ENCODE measurements around the gene SLC35D3. TPM values are rescaled to one million over a fixed set of nuclear protein-coding genes. Genes with fewer than 3 reads are reported as not detected.

SLC35D3 gene, protein sequence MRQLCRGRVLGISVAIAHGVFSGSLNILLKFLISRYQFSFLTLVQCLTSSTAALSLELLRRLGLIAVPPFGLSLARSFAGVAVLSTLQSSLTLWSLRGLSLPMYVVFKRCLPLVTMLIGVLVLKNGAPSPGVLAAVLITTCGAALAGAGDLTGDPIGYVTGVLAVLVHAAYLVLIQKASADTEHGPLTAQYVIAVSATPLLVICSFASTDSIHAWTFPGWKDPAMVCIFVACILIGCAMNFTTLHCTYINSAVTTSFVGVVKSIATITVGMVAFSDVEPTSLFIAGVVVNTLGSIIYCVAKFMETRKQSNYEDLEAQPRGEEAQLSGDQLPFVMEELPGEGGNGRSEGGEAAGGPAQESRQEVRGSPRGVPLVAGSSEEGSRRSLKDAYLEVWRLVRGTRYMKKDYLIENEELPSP
- total RNA-seq = 0.14 TPM in 1 of 2 replicates, not detected in the other

DNA sequence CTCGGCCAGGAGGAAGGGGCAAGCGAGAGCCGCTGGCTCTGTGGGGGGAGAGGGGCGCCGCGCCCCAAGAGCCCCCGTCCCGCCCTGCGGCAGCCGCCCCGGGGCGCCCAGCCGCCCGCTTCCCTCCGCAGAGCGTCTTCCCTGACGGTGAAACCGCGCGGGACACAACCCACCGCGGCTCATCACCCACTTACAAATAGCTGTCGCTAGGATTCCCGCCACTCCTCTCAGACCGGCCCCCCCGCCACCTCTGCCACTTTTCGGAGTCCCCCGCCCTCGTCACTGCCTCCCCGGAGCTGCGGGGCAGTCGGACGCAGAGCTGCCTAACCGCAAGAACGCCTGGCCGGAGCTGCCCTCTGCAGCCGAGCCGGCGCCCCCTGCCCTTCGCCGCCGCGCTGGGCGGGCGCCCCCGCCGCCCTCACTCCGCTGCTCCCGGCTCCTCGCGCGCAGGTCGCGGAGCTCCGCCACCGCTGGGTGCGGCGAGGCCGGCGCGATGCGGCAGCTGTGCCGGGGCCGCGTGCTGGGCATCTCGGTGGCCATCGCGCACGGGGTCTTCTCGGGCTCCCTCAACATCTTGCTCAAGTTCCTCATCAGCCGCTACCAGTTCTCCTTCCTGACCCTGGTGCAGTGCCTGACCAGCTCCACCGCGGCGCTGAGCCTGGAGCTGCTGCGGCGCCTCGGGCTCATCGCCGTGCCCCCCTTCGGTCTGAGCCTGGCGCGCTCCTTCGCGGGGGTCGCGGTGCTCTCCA is at the start of gene SLC35D3:
Gene SLC35D3, plus strand, starts transcription at position 366 of the 749 bp plus-strand sequence. Its CDS starts 128 bp downstream, at position 494.

Small RNA genes lying within 50 kb of the gene (small RNA-seq; reads per million reads assigned to genes)
- gene RF00019 (ENCODE audit: low replicate concordance) = not detected
- not detected for gene RPL35AP3 (ENCODE audit: low replicate concordance)

Other genes starting within 250 kb of the SLC35D3 start
- 21.0 and 35.4 TPM in 2 replicates for gene MAP3K5, start 129.8 kb upstream of the SLC35D3 start, total RNA-seq
- gene PEX7, start 99.7 kb upstream of the SLC35D3 start, total RNA-seq = 7.0 and 10.2 TPM in 2 replicates
- 0.14 TPM in 1 of 2 replicates, not detected in the other for gene IL20RA, start 122.7 kb downstream of the SLC35D3 start, total RNA-seq